Activated B cell treated with CpG ODN at 0.5 μM for 24 hours (primary cell): ENCODE measurements around the gene ZSWIM9. TPM values are rescaled to one million over a fixed set of nuclear protein-coding genes. Genes with fewer than 3 reads are reported as not detected.

ENCODE experiments used
- ATAC-seq: fragments of 200-7000 bp; cut with Tn5 transposase; one replicate; pipeline ENCODE4 v1.10.0; 2021; ENCODE audit warnings: low read depth, mild to moderate bottlenecking, moderate library complexity
- CTCF ChIA-PET: fragments of 350-600 bp; sonication (Branson Sonifier 250); formaldehyde crosslinking; loops from one replicate; lab custom pipeline; 2021; ENCODE audit warnings: antibody characterized with exemption; lab: Charles Lee
- POLR2A ChIA-PET: fragments of 350-600 bp; sonication (Branson Sonifier 250); formaldehyde crosslinking; loops from one replicate; lab custom pipeline; 2021; ENCODE audit warnings: antibody characterized with exemption; lab: Charles Lee
- DNase-seq: peaks from one replicate; pipeline ENCODE4 v3.0.0; 2022
- H3K27ac Mint-ChIP-seq: one replicate; pipeline ENCODE4 v1.8.0; 2020; ENCODE audit warnings: mixed read lengths
- H3K27me3 Mint-ChIP-seq: one replicate; pipeline ENCODE4 v1.8.0; 2021; ENCODE audit warnings: mixed read lengths
- H3K36me3 Mint-ChIP-seq: one replicate; pipeline ENCODE4 v1.8.0; 2021; ENCODE audit warnings: low read depth, mixed read lengths
- H3K4me1 Mint-ChIP-seq: one replicate; pipeline ENCODE4 v1.8.0; 2021; ENCODE audit warnings: mixed read lengths
- H3K4me3 Mint-ChIP-seq: one replicate; pipeline ENCODE4 v1.8.0; 2020; ENCODE audit warnings: mild to moderate bottlenecking, mixed read lengths
- H3K9me3 Mint-ChIP-seq: one replicate; pipeline ENCODE4 v1.8.0; 2020; ENCODE audit warnings: mixed read lengths
- intact Hi-C: fragments of 100-400 bp; cut with micrococcal nuclease; formaldehyde crosslinking; loops from one replicate; pipeline ENCODE4 v1.15.1; 2024
- total RNA-seq: library from RNA; stranded (reverse); gene quantifications from 2 replicates; pipeline ENCODE4 v1.2.3, GENCODE V29; 2022
- TF ChIP-seq, protein P1 (sequence below): fragments of 200-600 bp; IDR thresholded peaks from one replicate; pipeline ENCODE4 v1.8.0; 2022; ENCODE audit warnings: antibody characterized with exemption, mild to moderate bottlenecking

Gene ZSWIM9
- total RNA-seq, 1 donor from 2014 or later = 8.6 TPM

DNA sequence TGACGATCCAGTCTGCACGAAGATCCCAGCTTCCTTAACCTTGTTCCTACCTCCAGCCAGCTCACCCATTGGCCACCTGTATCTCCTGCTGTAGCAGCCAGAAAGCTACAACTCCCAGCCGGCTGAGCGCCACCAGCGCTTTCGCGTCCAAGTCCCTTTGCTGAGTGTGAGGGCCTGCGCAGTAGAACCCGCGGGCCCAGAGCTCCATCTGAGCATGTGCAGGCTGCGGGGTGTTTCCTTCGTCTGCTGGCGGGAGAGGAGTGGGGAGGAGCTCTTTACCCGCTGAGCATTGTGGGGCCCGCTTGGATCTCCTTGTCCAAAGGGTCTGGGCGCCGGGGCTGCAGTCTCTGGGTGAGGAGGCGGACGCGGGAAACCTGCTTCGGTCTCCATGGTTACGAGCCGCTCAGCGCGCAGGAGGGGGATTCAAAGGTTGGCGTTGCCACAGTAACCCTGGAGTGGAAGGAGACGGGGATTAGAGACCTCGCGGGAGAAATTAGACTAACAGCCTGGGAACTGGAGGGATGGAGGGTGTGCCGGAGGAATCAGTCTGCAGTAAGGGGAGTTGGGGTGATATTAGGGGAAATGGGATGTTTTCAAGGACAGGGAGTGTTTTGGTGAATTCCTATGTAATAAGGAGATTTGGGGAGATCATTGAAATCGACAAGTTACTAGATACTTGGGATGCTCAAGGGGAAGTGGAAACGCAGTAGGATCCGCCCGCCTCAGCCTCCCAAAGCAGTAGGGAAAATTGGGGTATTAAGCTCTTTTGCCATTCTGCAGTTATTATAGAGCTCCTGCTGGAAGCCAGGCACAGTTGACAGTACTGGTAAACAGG lies 33.5 kb downstream of the ZSWIM9 start:
- Mint-ChIP-seq H3K36me3 (peaks cover 8% of the 10 kb centered on the region), H3K27ac (no peak overlapping the region), H3K4me1 (peaks cover 6% of the 10 kb centered on the region), H3K4me3 (no peak overlapping the region), H3K27me3 (no peaks in the 10 kb centered on the region), H3K9me3 (no peaks in the 10 kb centered on the region)
- CTCF ChIA-PET = interaction anchor here (0.6 to 3.7 kb wide), 10 partner anchors 10 to 547 kb away, joined by 3 to 20 read pairs (median 4); no protein-coding TSS in a partner anchor
- DNase-seq (peak; percentile 79), ATAC-seq (peak; percentile 100)
- intact Hi-C loops = loop anchor here (1.0 to 5.0 kb wide), 3 partner anchors 34 to 403 kb away; partner anchors contain the start of genes LIG1, SPACA4 and ZSWIM9
- POLR2A ChIA-PET = interaction anchor here (0.6 to 4.1 kb wide), 21 partner anchors 10 to 415 kb away, joined by 3 to 28 read pairs (median 5); partner anchors contain the start of genes CARD8, KDELR1, LIG1 and PLA2G4C
- TF ChIP-seq, protein P1, sequence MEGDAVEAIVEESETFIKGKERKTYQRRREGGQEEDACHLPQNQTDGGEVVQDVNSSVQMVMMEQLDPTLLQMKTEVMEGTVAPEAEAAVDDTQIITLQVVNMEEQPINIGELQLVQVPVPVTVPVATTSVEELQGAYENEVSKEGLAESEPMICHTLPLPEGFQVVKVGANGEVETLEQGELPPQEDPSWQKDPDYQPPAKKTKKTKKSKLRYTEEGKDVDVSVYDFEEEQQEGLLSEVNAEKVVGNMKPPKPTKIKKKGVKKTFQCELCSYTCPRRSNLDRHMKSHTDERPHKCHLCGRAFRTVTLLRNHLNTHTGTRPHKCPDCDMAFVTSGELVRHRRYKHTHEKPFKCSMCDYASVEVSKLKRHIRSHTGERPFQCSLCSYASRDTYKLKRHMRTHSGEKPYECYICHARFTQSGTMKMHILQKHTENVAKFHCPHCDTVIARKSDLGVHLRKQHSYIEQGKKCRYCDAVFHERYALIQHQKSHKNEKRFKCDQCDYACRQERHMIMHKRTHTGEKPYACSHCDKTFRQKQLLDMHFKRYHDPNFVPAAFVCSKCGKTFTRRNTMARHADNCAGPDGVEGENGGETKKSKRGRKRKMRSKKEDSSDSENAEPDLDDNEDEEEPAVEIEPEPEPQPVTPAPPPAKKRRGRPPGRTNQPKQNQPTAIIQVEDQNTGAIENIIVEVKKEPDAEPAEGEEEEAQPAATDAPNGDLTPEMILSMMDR = no peak

DNA sequence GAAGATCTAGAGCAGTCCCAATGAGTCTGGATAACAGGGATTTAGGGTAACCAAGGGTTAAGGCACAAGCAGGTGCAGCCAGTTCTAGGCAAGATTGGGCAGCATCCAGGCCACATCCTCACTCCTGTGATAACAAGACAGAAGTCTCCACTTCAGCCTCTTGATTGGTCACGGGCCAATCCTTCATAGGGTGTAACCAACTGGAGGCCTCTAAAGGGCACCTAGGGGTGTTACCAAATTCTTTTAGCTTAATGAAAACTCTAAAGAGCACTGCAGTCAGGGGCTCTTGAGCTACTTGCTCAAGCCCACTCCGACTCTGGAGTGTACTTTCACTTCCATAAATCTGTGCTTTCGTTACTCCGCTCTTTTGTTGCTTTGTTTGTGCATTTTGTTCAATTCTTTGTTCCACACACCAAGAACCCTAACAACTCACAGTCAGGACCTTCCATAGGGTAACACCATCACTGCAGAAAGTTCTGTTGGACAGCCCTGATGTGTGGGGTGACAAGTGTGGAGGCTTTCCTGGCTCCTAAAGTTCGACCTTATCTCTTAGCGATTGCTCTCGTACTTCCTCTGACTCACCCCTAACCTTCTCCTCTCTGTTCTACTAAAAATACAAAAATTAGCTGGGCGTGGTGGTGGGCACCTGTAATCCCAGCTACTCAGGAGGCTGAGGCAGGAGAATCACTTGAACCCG lies 36.1 kb downstream of the ZSWIM9 start:
- H3K9me3 Mint-ChIP-seq = no peaks in the 10 kb centered on the region
- H3K4me3 Mint-ChIP-seq = peak overlapping the region; percentile 41
- POLR2A ChIA-PET = interaction anchor here (0.6 to 0.9 kb wide), 2 partner anchors 8 to 94 kb away, joined by 7 to 12 read pairs; no protein-coding TSS in a partner anchor
- H3K27ac Mint-ChIP-seq = peak overlapping the region; percentile 76
- no peak for DNase-seq
- peaks cover 9% of the 10 kb centered on the region for H3K4me1 Mint-ChIP-seq
- intact Hi-C loops = no loop called here
- no peak for ATAC-seq
- peaks cover 24% of the 10 kb centered on the region for H3K36me3 Mint-ChIP-seq
- CTCF ChIA-PET = interaction anchor here (0.9 to 1.1 kb wide), 2 partner anchors 22 to 99 kb away, joined by 3 read pairs; no protein-coding TSS in a partner anchor
- H3K27me3 Mint-ChIP-seq = no peaks in the 10 kb centered on the region
- TF ChIP-seq, protein P1 = no peak

DNA sequence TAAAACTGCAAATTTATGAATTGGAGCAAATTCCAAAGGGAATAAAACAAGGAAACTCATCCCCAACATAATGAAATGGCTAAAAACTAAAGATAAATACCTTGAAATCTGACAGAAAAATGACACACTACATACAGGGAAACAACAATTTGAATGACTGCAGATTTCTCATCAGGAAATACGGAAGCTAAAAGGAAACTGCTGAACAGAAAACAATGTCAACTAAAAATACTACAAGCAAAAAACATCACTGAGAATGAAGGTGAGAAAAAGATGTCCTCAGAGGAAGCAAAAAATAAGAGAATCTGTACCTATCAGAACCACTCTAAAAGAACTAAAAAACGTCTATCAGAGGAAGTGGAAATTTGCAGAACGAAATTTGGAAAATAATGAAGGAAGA lies 39.5 kb downstream of the ZSWIM9 start:
- TF ChIP-seq, protein P1 = no peak
- ATAC-seq (no peak), DNase-seq (no peak)
- Mint-ChIP-seq H3K4me3 (no peak overlapping the region), H3K4me1 (peaks cover 9% of the 10 kb centered on the region), H3K36me3 (peaks cover 49% of the 10 kb centered on the region), H3K9me3 (no peaks in the 10 kb centered on the region), H3K27me3 (no peaks in the 10 kb centered on the region), H3K27ac (peak overlapping the region; percentile 27)
- ChIA-PET POLR2A (interaction anchor here (0.6 kb wide), 1 partner anchor 111 kb away, joined by 6 read pairs; no protein-coding TSS in a partner anchor), CTCF (no interaction called here)
- intact Hi-C loops = no loop called here

DNA sequence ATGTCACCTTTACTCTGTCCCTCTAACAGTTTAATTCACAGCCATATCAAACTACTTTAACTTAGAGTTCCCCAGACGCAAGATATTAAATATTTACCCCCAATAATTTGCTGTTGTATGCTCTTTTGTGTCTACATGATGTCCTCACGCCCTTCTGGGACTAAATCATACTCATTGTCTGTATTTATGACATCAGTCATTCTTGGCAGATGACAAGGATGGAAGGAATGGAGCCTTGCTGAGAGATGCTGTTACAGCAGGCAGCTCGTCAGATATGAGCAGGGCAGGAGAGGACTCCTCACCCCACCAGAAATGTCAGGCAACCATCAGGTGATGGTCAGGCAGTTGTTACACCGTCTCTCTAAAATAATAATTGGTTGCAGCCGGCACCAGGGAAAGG lies 43.5 kb downstream of the ZSWIM9 start:
- H3K27me3 Mint-ChIP-seq = no peaks in the 10 kb centered on the region
- no peak overlapping the region for H3K27ac Mint-ChIP-seq
- H3K9me3 Mint-ChIP-seq = no peaks in the 10 kb centered on the region
- peaks cover 74% of the 10 kb centered on the region for H3K36me3 Mint-ChIP-seq
- POLR2A ChIA-PET = interaction anchor here (0.6 kb wide), 1 partner anchor 1015 kb away, joined by 9 read pairs; no protein-coding TSS in a partner anchor
- DNase-seq (no peak), ATAC-seq (no peak)
- H3K4me1 Mint-ChIP-seq = peaks cover 3% of the 10 kb centered on the region
- TF ChIP-seq, protein P1 = no peak
- intact Hi-C loops = no loop called here
- no peak overlapping the region for H3K4me3 Mint-ChIP-seq
- CTCF ChIA-PET = no interaction called here
